Spleen (tissue), 11 donors: Measurements from ENCODE around the gene WNK1. TPM values are rescaled to one million over a fixed set of nuclear protein-coding genes. Genes with fewer than 3 reads are reported as not detected.

Source experiments
- DNase-seq: peaks from one replicate; pipeline ENCODE4 v3.0.0-alpha.2; 2020
- H3K27ac ChIP-seq, 8 donors: fragments of 200-600 bp; sonication (generic) in 7 of 8; 1 replicate in 4 of 8; 2 replicates in 4 of 8; pipeline versions ENCODE4 v1.5.0 to v1.8.0; 2016 to 2021; ENCODE audit warnings: inconsistent platforms in 4 of 8, mild to moderate bottlenecking in 4 of 8, moderate library complexity in 1 of 8
- H3K27me3 ChIP-seq, 7 donors: fragments of 200-600 bp; sonication (generic) in 6 of 7; replicated peaks in 1 of 7; 1 replicate in 4 of 7; 2 replicates in 3 of 7; pipeline versions ENCODE4 v1.5.0 to v1.8.0; 2016 to 2021; ENCODE audit warnings: inconsistent platforms in 3 of 7, mild to moderate bottlenecking in 1 of 7
- H3K36me3 ChIP-seq, 6 donors: fragments of 200-600 bp; sonication (generic) in 5 of 6; 1 replicate in 4 of 6; 2 replicates in 2 of 6; pipeline versions ENCODE4 v1.5.0 to v1.8.0; 2016 to 2021; ENCODE audit warnings: inconsistent platforms in 2 of 6
- H3K4me1 ChIP-seq, 6 donors: fragments of 200-600 bp; sonication (generic) in 5 of 6; 1 replicate in 3 of 6; 2 replicates in 3 of 6; pipeline versions ENCODE4 v1.5.0 to v1.8.0; 2016 to 2021; ENCODE audit warnings: inconsistent platforms in 3 of 6
- H3K4me3 ChIP-seq, 8 donors: fragments of 200-600 bp; sonication (generic) in 7 of 8; 1 replicate in 4 of 8; 2 replicates in 4 of 8; pipeline versions ENCODE4 v1.5.0 to v1.8.0; 2016 to 2021; ENCODE audit warnings: inconsistent platforms in 4 of 8, mild to moderate bottlenecking in 4 of 8, moderate library complexity in 2 of 8
- H3K9me3 ChIP-seq, 8 donors: fragments of 200-600 bp; sonication (generic) in 7 of 8; 1 replicate in 4 of 8; 2 replicates in 4 of 8; pipeline versions ENCODE4 v1.5.0 to v1.8.0; 2016 to 2021; ENCODE audit warnings: inconsistent platforms in 4 of 8
- POLR2A ChIP-seq, 3 donors: fragments of 450-650 bp; IDR thresholded peaks; one replicate each; pipeline ENCODE4 v1.5.1; 2017; ENCODE audit warnings: antibody characterized with exemption in 3 of 3, mild to moderate bottlenecking in 1 of 3
- POLR2AphosphoS5 ChIP-seq, 3 donors: sonication (generic); formaldehyde crosslinking; IDR thresholded peaks; one replicate each; pipeline ENCODE4 v1.5.1; 2017; ENCODE audit warnings: antibody characterized with exemption in 3 of 3
- WGBS, 5 donors: extraction: QIAGEN DNeasy Blood & Tissue Kit in 3 of 5; methylation state at CpG; one replicate each; pipeline versions ENCODE4 v1.1.5 to v1.1.7; 2013 to 2018; 5-methylcytosine and 5-hydroxymethylcytosine counted together
- intact Hi-C: fragments of 100-400 bp; cut with DNase I; formaldehyde crosslinking; loops from one replicate; pipeline ENCODE4 v1.15.0; 2023; ENCODE audit warnings: low total_unique reads
- polyA plus RNA-seq, 3 donors: library from polyadenylated mRNA; stranded (reverse); fragments of 200-250 nt; gene quantifications; one replicate each; pipeline ENCODE4 v1.2.1, GENCODE V29; 2013
- total RNA-seq, 7 donors: library from RNA; depleted of rRNA in 3 of 7; stranded (reverse); fragments of >200 nt in 3 of 7; fragmentation: NEBNext Ultra II Directional in 4 of 7; extraction: Animal tissue kit (Norgen Biotek cat#: 25700) in 4 of 7; gene quantifications; one replicate each; pipeline versions ENCODE4 v1.1.0 to v1.2.1, GENCODE V29; 2016 to 2021
- TF ChIP-seq, protein P1 (sequence below), 11 experiments: fragments of 200-600 bp in 7 of 11; fragments of 450-650 bp in 4 of 11; sonication (generic) in 4 of 11; IDR thresholded peaks in 8 of 11; conservative IDR thresholded peaks in 3 of 11; 1 replicate in 7 of 11; 2 replicates in 4 of 11; pipeline versions ENCODE4 v1.4.0 to v1.8.0; 2016 to 2021; ENCODE audit warnings: antibody characterized with exemption in 11 of 11, inconsistent platforms in 4 of 11, mild to moderate bottlenecking in 1 of 11
- donor health status: healthy with polysubstance abuse.
- donor health status: DM: no; HTN: no; CAD: no; lungs with moderate emphysema.
- donor health status: DM: no; HTN: no; CAD: no.
- donor health status: Bipolar disorder and iron deficiency.
- donor health status: healthy.
- donor health status: DM: no; HTN: no; CAD: no.
- donor health status: DM: yes; HTN: yes; CAD: no.

WNK1 gene
- total and polyA plus RNA-seq, 10 donors: 8.8 to 261 (median 202) TPM

DNA sequence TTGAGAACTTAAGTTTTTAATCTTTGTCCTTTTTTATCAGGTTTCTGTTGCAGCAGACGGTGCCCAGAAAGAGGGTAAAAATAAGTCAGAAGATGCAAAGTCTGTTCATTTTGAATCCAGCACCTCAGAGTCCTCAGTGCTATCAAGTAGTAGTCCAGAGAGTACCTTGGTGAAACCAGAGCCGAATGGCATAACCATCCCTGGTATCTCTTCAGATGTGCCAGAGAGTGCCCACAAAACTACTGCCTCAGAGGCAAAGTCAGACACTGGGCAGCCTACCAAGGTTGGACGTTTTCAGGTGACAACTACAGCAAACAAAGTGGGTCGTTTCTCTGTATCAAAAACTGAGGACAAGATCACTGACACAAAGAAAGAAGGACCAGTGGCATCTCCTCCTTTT lies 143.7 kb downstream of the WNK1 start:
- H3K27ac ChIP-seq: no peak overlapping the region
- 82 to 96% (median 87%) methylated on average over 4 of the region's 4 CpGs for WGBS, 5 donors
- H3K4me1 ChIP-seq: no peaks in the 10 kb centered on the region
- TF ChIP-seq POLR2AphosphoS5 (IDR thresholded peaks at IDR 0.05) (no peak), POLR2A (IDR thresholded peaks at IDR 0.05) (no peak)
- TF ChIP-seq, protein P1, sequence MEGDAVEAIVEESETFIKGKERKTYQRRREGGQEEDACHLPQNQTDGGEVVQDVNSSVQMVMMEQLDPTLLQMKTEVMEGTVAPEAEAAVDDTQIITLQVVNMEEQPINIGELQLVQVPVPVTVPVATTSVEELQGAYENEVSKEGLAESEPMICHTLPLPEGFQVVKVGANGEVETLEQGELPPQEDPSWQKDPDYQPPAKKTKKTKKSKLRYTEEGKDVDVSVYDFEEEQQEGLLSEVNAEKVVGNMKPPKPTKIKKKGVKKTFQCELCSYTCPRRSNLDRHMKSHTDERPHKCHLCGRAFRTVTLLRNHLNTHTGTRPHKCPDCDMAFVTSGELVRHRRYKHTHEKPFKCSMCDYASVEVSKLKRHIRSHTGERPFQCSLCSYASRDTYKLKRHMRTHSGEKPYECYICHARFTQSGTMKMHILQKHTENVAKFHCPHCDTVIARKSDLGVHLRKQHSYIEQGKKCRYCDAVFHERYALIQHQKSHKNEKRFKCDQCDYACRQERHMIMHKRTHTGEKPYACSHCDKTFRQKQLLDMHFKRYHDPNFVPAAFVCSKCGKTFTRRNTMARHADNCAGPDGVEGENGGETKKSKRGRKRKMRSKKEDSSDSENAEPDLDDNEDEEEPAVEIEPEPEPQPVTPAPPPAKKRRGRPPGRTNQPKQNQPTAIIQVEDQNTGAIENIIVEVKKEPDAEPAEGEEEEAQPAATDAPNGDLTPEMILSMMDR (IDR thresholded peaks at IDR 0.05 in 8 of 11, conservative IDR thresholded peaks at IDR 0.05 in 3 of 11): no peak
- H3K27me3 ChIP-seq: no peaks in the 10 kb centered on the region
- intact Hi-C loops: no loop called here
- no peaks in the 10 kb centered on the region for H3K9me3 ChIP-seq
- peaks cover 7 to 100% (median 87%) of the 10 kb centered on the region in 6 donors for H3K36me3 ChIP-seq
- DNase-seq: no peak
- no peak overlapping the region for H3K4me3 ChIP-seq

DNA sequence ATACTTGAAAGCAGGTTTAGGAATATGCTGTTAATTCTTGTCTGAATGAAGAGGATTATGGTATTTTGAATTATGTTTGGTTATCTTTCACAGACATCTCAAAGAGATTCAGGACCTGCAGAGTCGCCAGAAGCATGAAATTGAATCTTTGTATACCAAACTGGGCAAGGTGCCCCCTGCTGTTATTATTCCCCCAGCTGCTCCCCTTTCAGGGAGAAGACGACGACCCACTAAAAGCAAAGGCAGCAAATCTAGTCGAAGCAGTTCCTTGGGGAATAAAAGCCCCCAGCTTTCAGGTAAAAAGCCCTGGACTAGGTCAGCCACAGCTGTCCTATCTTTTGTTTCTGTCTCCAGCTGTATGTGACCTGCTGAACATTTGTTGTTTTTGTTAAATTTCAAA lies 145.0 kb downstream of the WNK1 start:
- Histone ChIP-seq H3K27me3 (no peaks in the 10 kb centered on the region), H3K36me3 (peaks cover 7 to 100% (median 89%) of the 10 kb centered on the region in 6 donors), H3K4me3 (no peak overlapping the region), H3K9me3 (no peaks in the 10 kb centered on the region), H3K4me1 (no peaks in the 10 kb centered on the region), H3K27ac (no peak overlapping the region)
- WGBS, 5 donors: 85 to 99% (median 94%) methylated on average over 4 of the region's 4 CpGs
- TF ChIP-seq POLR2A (IDR thresholded peaks at IDR 0.05) (no peak), POLR2AphosphoS5 (IDR thresholded peaks at IDR 0.05) (no peak)
- TF ChIP-seq, protein P1 (IDR thresholded peaks at IDR 0.05 in 8 of 11, conservative IDR thresholded peaks at IDR 0.05 in 3 of 11): no peak
- DNase-seq: no peak
- intact Hi-C loops: no loop called here

DNA sequence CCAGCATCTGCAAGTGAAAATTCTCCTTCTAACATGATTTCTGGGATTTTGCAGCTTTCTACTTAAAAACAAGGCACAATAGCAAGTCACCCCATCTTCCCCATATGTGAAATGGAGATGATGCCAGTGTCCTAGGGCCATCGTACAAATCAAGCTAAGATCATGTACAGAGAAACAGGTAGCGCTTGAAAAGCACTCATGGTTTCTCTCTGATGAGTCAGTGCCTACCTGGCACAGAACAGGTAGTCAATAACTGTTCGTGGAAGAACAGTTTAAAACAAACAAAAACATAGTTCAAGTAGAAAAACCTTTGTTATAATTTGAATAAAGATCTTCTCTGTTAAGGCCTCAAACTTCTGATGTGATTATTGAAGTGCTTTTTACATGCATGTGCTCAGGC lies 150.2 kb downstream of the WNK1 start:
- H3K36me3 ChIP-seq: peaks cover 6 to 100% (median 91%) of the 10 kb centered on the region in 6 donors

DNA sequence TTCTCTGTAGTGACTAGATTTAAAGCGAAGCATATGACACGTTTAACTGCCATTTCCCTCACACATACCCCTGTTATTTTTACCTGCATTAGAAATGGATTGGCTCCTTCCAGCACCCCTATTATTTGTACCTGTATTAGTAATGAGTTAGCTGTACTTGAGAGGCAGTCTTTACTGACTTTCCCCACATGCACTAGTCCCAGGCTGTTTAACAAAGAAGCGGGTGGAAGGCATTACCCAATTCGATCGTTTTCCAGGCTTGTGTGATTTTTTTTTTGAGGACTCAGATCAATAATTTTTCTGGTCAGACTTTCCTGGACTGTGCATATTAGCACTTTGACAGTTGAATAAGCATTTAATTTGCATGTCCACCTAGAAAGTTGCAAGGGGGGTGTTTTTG lies 150.7 kb downstream of the WNK1 start:
- TF ChIP-seq POLR2A (IDR thresholded peaks at IDR 0.05): no peak
- TF ChIP-seq, protein P1 (IDR thresholded peaks at IDR 0.05 in 8 of 11, conservative IDR thresholded peaks at IDR 0.05 in 3 of 11): no peak
- TF ChIP-seq POLR2AphosphoS5 (IDR thresholded peaks at IDR 0.05): no peak
- DNase-seq: no peak
- H3K4me1 ChIP-seq: peaks cover 0 to 40% (median 18%) of the 10 kb centered on the region in 6 donors
- peaks cover 5 to 100% (median 91%) of the 10 kb centered on the region in 6 donors for H3K36me3 ChIP-seq
- peak overlapping the region in 1 of 8 donors; percentile 28 for H3K27ac ChIP-seq
- intact Hi-C loops: no loop called here
- WGBS, 5 donors: 82 to 88% (median 87%) methylated on average over 5 of the region's 5 CpGs
- no peak overlapping the region for H3K4me3 ChIP-seq
- no peaks in the 10 kb centered on the region for H3K9me3 ChIP-seq
- no peaks in the 10 kb centered on the region for H3K27me3 ChIP-seq

More for the DNA sequence above, 150.2 kb downstream of the WNK1 start:
- DNase-seq: no peak
- Histone ChIP-seq H3K4me3 (no peak overlapping the region), H3K27ac (no peak overlapping the region), H3K9me3 (no peaks in the 10 kb centered on the region), H3K27me3 (no peaks in the 10 kb centered on the region), H3K4me1 (peaks cover 0 to 40% (median 18%) of the 10 kb centered on the region in 6 donors)
- WGBS, 5 donors: 94 to 96% (median 94%) methylated on average over 3 of the region's 3 CpGs
- TF ChIP-seq, protein P1 (IDR thresholded peaks at IDR 0.05 in 8 of 11, conservative IDR thresholded peaks at IDR 0.05 in 3 of 11): no peak
- TF ChIP-seq POLR2AphosphoS5 (IDR thresholded peaks at IDR 0.05): no peak
- no peak for TF ChIP-seq POLR2A (IDR thresholded peaks at IDR 0.05)
- intact Hi-C loops: no loop called here
